Measurements from ENCODE around the gene PDE7B. TPM values are rescaled to one million over a fixed set of nuclear protein-coding genes. Genes with fewer than 3 reads are reported as not detected.

The PDE7B gene
- total RNA-seq, 1 donor from 2014 or later = 3.9 TPM

GRCh38 chr6:135839121-135839520 lies 12.4 kb upstream of the PDE7B start:
- DNase-seq (ENCODE audit: extremely low spot score, unreplicated experiment) = no peak
- TF ChIP-seq CTCF (IDR thresholded peaks at IDR 0.05) = no peak
- Mint-ChIP-seq H3K4me1 (ENCODE audit: unreplicated experiment) (no peaks in the 10 kb centered on the region), H3K4me3 (ENCODE audit: unreplicated experiment) (no peak overlapping the region), H3K27me3 (ENCODE audit: unreplicated experiment) (peaks cover 2% of the 10 kb centered on the region), H3K9me3 (ENCODE audit: unreplicated experiment) (peaks cover 4% of the 10 kb centered on the region), H3K36me3 (ENCODE audit: unreplicated experiment) (peaks cover 3% of the 10 kb centered on the region), H3K27ac (ENCODE audit: unreplicated experiment) (no peak overlapping the region)

GRCh38 chr6:135842618-135843392 lies 8.7 kb upstream of the PDE7B start:
- Mint-ChIP-seq H3K4me3 (ENCODE audit: unreplicated experiment) (no peak overlapping the region), H3K4me1 (ENCODE audit: unreplicated experiment) (no peaks in the 10 kb centered on the region), H3K36me3 (ENCODE audit: unreplicated experiment) (peaks cover 3% of the 10 kb centered on the region), H3K9me3 (ENCODE audit: unreplicated experiment) (peaks cover 4% of the 10 kb centered on the region), H3K27ac (ENCODE audit: unreplicated experiment) (no peak overlapping the region), H3K27me3 (ENCODE audit: unreplicated experiment) (peaks cover 2% of the 10 kb centered on the region)
- TF ChIP-seq CTCF (IDR thresholded peaks at IDR 0.05) = no peak
- DNase-seq (ENCODE audit: extremely low spot score, unreplicated experiment) = no peak

GRCh38 chr6:135850882-135851281 lies 619 bp upstream of the PDE7B start:
- H3K27ac Mint-ChIP-seq (ENCODE audit: unreplicated experiment) = peak overlapping the region; percentile 97
- H3K27me3 Mint-ChIP-seq (ENCODE audit: unreplicated experiment) = no peaks in the 10 kb centered on the region
- TF ChIP-seq CTCF (IDR thresholded peaks at IDR 0.05) = no peak
- DNase-seq (ENCODE audit: extremely low spot score, unreplicated experiment) = no peak
- no peaks in the 10 kb centered on the region for H3K9me3 Mint-ChIP-seq (ENCODE audit: unreplicated experiment)
- H3K4me1 Mint-ChIP-seq (ENCODE audit: unreplicated experiment) = peaks cover 8% of the 10 kb centered on the region
- H3K36me3 Mint-ChIP-seq (ENCODE audit: unreplicated experiment) = no peaks in the 10 kb centered on the region
- peak overlapping the region; percentile 78 for H3K4me3 Mint-ChIP-seq (ENCODE audit: unreplicated experiment)

GRCh38 chr6:135852746-135853145 lies 1.2 kb downstream of the PDE7B start:
- Mint-ChIP-seq H3K9me3 (ENCODE audit: unreplicated experiment) (no peaks in the 10 kb centered on the region), H3K27ac (ENCODE audit: unreplicated experiment) (no peak overlapping the region), H3K4me3 (ENCODE audit: unreplicated experiment) (peak overlapping the region; percentile 78), H3K27me3 (ENCODE audit: unreplicated experiment) (no peaks in the 10 kb centered on the region), H3K4me1 (ENCODE audit: unreplicated experiment) (peaks cover 8% of the 10 kb centered on the region), H3K36me3 (ENCODE audit: unreplicated experiment) (no peaks in the 10 kb centered on the region)
- no peak for DNase-seq (ENCODE audit: extremely low spot score, unreplicated experiment)
- TF ChIP-seq CTCF (IDR thresholded peaks at IDR 0.05) = no peak

GRCh38 chr6:135853227-135853626 lies 1.7 kb downstream of the PDE7B start:
- no peaks in the 10 kb centered on the region for H3K9me3 Mint-ChIP-seq (ENCODE audit: unreplicated experiment)
- TF ChIP-seq CTCF (IDR thresholded peaks at IDR 0.05) = peak; percentile 15
- H3K36me3 Mint-ChIP-seq (ENCODE audit: unreplicated experiment) = no peaks in the 10 kb centered on the region
- peak overlapping the region; percentile 78 for H3K4me3 Mint-ChIP-seq (ENCODE audit: unreplicated experiment)
- peaks cover 8% of the 10 kb centered on the region for H3K4me1 Mint-ChIP-seq (ENCODE audit: unreplicated experiment)
- no peak for DNase-seq (ENCODE audit: extremely low spot score, unreplicated experiment)
- no peaks in the 10 kb centered on the region for H3K27me3 Mint-ChIP-seq (ENCODE audit: unreplicated experiment)
- no peak overlapping the region for H3K27ac Mint-ChIP-seq (ENCODE audit: unreplicated experiment)

Data from osteocyte (in vitro differentiated cells).